T-helper 2 cell treated with Interferon-gamma antibody and Interleukin-4, amounts not matched to agents 100 ng/mL and 5 ng/mL, for 36 hours (primary cell): ENCODE results near the gene SUSD4. TPM values are rescaled to one million over a fixed set of nuclear protein-coding genes. Genes with fewer than 3 reads are reported as not detected.
"Not testable (repeated sequence)": the region's sequence is repeated elsewhere in the genome, so short reads cannot be mapped to it uniquely, and the experiment has no call there.

Source experiments
- intact Hi-C: fragments of 100-400 bp; cut with micrococcal nuclease; formaldehyde crosslinking; loops from one replicate; pipeline ENCODE4 v1.15.1; 2023
- total RNA-seq: library from RNA; stranded (reverse); gene quantifications from 2 replicates; pipeline ENCODE4 v1.2.3, GENCODE V29; 2022

The SUSD4 gene
- total RNA-seq, 1 donor from 2014 or later: 2.4 TPM

- intact Hi-C loops: no loop called here
These were observed 106.0 kb downstream of the SUSD4 start for GRCh38 chr1:223257856-223258550.

- intact Hi-C loops: no loop called here
These were observed 107.9 kb downstream of the SUSD4 start for GRCh38 chr1:223256034-223256433.

GRCh38 chr1:223253916-223254315 lies 110.1 kb downstream of the SUSD4 start:
- intact Hi-C loops: no loop called here

- intact Hi-C loops: not testable (repeated sequence)
These were observed 112.6 kb downstream of the SUSD4 start for GRCh38 chr1:223251387-223251786.

GRCh38 chr1:223250632-223251015 lies 113.4 kb downstream of the SUSD4 start:
- intact Hi-C loops: no loop called here

- intact Hi-C loops: no loop called here
These were observed 113.9 kb downstream of the SUSD4 start for GRCh38 chr1:223249854-223250631.

GRCh38 chr1:223248770-223249140 lies 115.2 kb downstream of the SUSD4 start:
- intact Hi-C loops: no loop called here

- intact Hi-C loops: no loop called here
These were observed 115.8 kb downstream of the SUSD4 start for GRCh38 chr1:223248001-223248769.

- intact Hi-C loops: no loop called here
These were observed 117.4 kb downstream of the SUSD4 start for GRCh38 chr1:223246476-223247112.

GRCh38 chr1:223245983-223246382 lies 118.0 kb downstream of the SUSD4 start:
- intact Hi-C loops: no loop called here

- intact Hi-C loops: no loop called here
These were observed 118.6 kb downstream of the SUSD4 start for GRCh38 chr1:223245411-223245810.

GRCh38 chr1:223244366-223245103 lies 119.4 kb downstream of the SUSD4 start:
- intact Hi-C loops: loop anchor here (1.0 kb wide), 1 partner anchor 111 kb away; no protein-coding TSS in a partner anchor

GRCh38 chr1:223243441-223244050 lies 120.4 kb downstream of the SUSD4 start:
- intact Hi-C loops: loop anchor here (1.0 kb wide), 1 partner anchor 110 kb away; no protein-coding TSS in a partner anchor

GRCh38 chr1:223242971-223243370 lies 121.0 kb downstream of the SUSD4 start:
- intact Hi-C loops: no loop called here

- intact Hi-C loops: no loop called here
These were observed 121.5 kb downstream of the SUSD4 start for GRCh38 chr1:223242382-223242955.

GRCh38 chr1:223240122-223240521 lies 123.9 kb downstream of the SUSD4 start:
- intact Hi-C loops: no loop called here

- intact Hi-C loops: no loop called here
These were observed 128.9 kb downstream of the SUSD4 start for GRCh38 chr1:223235091-223235490.

- intact Hi-C loops: loop anchor here (5.0 kb wide), 1 partner anchor 1047 kb away; no protein-coding TSS in a partner anchor
These were observed 129.4 kb downstream of the SUSD4 start for GRCh38 chr1:223234534-223234933.

GRCh38 chr1:223234170-223234514 lies 129.8 kb downstream of the SUSD4 start:
- intact Hi-C loops: loop anchor here (5.0 kb wide), 1 partner anchor 1047 kb away; no protein-coding TSS in a partner anchor
